ENCODE results near the gene CHSY3.

- TF ChIP-seq CTCF (IDR thresholded peaks at IDR 0.05 in 4 of 5, conservative IDR thresholded peaks at IDR 0.05 in 1 of 5) (no peak), POLR2A (IDR thresholded peaks at IDR 0.05) (no peak)
Observed at GRCh38 chr5:130002876-130003275, 98.6 kb downstream of the CHSY3 start.

All from gastrocnemius medialis (tissue), 4 donors.